ENCODE results near the gene ANKRD23.
"Not testable (repeated sequence)": the region's sequence is repeated elsewhere in the genome, so short reads cannot be mapped to it uniquely, and the experiment has no call there.

GRCh38 chr2:96863056-96863455 lies 19.2 kb upstream of the ANKRD23 start:
- TF ChIP-seq CTCF (IDR thresholded peaks at IDR 0.05); POLR2AphosphoS5 (IDR thresholded peaks at IDR 0.05; ENCODE audit: insufficient read depth in 1 of 2, low read depth in 1 of 2): not testable (repeated sequence)

Measured in vagina (tissue), 2 donors.